Measurements from ENCODE around the gene POU4F2. TPM values are rescaled to one million over a fixed set of nuclear protein-coding genes. Genes with fewer than 3 reads are reported as not detected.

The POU4F2 gene
- total RNA-seq, 4 donors from 2014 or later: not detected

GRCh38 chr4:146633471-146633800 lies 5.3 kb upstream of the POU4F2 start:
- no peak for DNase-seq (ENCODE audit: low spot score in 2 of 2)
- Histone ChIP-seq H3K4me1 (peaks cover 5% of the 10 kb centered on the region), H3K9me3 (no peaks in the 10 kb centered on the region), H3K36me3 (no peaks in the 10 kb centered on the region), H3K27ac (no peak overlapping the region), H3K4me3 (no peak overlapping the region), H3K27me3 (peaks cover 72% of the 10 kb centered on the region)
- WGBS: 3% methylated on average over 7 of the region's 7 CpGs
- TF ChIP-seq POLR2A (IDR thresholded peaks at IDR 0.05): no peak
- no peak for TF ChIP-seq POLR2AphosphoS5 (IDR thresholded peaks at IDR 0.05)
- TF ChIP-seq CTCF (IDR thresholded peaks at IDR 0.05): no peak
- no peak for TF ChIP-seq EP300 (IDR thresholded peaks at IDR 0.05)

- H3K4me1 ChIP-seq: peaks cover 17% of the 10 kb centered on the region
- TF ChIP-seq EP300 (IDR thresholded peaks at IDR 0.05) (no peak), POLR2AphosphoS5 (IDR thresholded peaks at IDR 0.05) (no peak), POLR2A (IDR thresholded peaks at IDR 0.05) (no peak), CTCF (IDR thresholded peaks at IDR 0.05) (no peak)
- no peaks in the 10 kb centered on the region for H3K9me3 ChIP-seq
- DNase-seq (ENCODE audit: low spot score in 2 of 2): no peak
- H3K36me3 ChIP-seq: no peaks in the 10 kb centered on the region
- H3K27ac ChIP-seq: no peak overlapping the region
- H3K27me3 ChIP-seq: peaks cover 80% of the 10 kb centered on the region
- H3K4me3 ChIP-seq: no peak overlapping the region
- WGBS: 5% methylated on average over 7 of the region's 7 CpGs
Observed at GRCh38 chr4:146634825-146635224, 3.9 kb upstream of the POU4F2 start.

DNA sequence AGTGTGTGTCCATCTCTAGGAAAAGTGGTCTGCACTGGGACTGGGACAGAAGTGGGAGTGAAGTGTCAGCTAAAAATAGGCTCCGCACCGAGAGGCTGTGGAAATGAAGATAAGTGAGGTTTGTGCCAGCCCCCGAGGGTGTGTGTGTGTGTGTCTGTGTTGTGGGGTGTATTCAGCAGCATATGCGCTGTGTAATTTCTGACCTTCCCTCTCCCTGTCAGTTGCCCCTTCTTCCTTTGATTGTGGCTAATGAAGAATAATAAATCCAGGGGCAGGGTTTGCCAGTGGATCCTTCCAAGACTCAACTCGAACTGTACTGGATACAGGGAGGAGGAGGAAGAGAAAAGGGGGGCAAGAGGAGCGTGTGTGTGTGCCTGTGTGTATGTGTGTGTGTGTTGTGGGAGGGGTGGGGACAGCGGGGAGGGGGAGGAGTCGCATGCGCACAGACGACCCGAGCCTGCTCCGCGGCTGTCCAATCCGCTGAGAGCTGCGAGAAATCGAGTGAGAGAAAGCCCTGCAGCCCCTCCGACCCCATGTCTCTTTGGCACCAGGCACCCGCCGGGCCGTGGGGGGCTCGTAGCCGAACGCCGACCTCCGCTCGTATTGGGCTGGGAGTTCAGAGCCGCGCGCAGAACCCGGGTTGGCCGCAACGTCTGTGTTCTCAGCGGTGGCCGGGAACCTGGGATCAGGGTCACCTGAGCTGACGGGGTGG lies 916 bp upstream of the POU4F2 start:
- Histone ChIP-seq H3K4me3 (peak overlapping the region; percentile 41), H3K27me3 (peaks cover 100% of the 10 kb centered on the region), H3K27ac (no peak overlapping the region), H3K4me1 (peaks cover 23% of the 10 kb centered on the region), H3K36me3 (no peaks in the 10 kb centered on the region), H3K9me3 (no peaks in the 10 kb centered on the region)
- no peak for DNase-seq (ENCODE audit: low spot score in 2 of 2)
- 4% methylated on average over 18 of the region's 35 CpGs for WGBS
- TF ChIP-seq POLR2AphosphoS5 (IDR thresholded peaks at IDR 0.05) (no peak), POLR2A (IDR thresholded peaks at IDR 0.05) (no peak), EP300 (IDR thresholded peaks at IDR 0.05) (no peak), CTCF (IDR thresholded peaks at IDR 0.05) (no peak)

DNA sequence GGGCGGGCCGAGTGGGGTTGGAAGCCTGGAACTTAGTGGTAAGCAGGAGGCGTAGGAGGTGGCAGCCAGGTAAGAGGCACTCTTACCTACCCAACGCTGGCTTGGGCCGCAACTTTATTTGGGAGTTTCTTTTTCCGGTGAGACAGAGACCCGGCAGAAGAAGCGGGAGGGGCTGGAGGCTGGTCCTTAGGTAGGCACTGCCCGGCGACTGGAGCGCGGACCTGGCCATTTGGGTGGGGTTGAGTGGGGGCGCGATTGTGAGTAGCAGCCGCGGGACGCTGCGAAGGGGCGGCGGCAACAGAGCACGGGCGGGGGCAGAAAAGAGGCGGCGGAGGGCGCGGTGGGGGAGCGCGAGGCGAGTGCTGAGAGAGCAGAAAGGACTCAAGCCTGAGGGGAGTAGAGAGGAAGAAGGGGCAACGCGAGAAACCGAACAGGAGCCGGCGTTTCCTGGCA lies 334 bp upstream of the POU4F2 start:
- peaks cover 23% of the 10 kb centered on the region for H3K4me1 ChIP-seq
- DNase-seq (ENCODE audit: low spot score in 2 of 2): no peak
- H3K27ac ChIP-seq: no peak overlapping the region
- H3K36me3 ChIP-seq: no peaks in the 10 kb centered on the region
- TF ChIP-seq POLR2AphosphoS5 (IDR thresholded peaks at IDR 0.05) (no peak), EP300 (IDR thresholded peaks at IDR 0.05) (no peak), CTCF (IDR thresholded peaks at IDR 0.05) (no peak), POLR2A (IDR thresholded peaks at IDR 0.05) (no peak)
- H3K27me3 ChIP-seq: peaks cover 98% of the 10 kb centered on the region
- 3% methylated on average over 34 of the region's 34 CpGs for WGBS
- no peaks in the 10 kb centered on the region for H3K9me3 ChIP-seq
- H3K4me3 ChIP-seq: peak overlapping the region; percentile 41

DNA sequence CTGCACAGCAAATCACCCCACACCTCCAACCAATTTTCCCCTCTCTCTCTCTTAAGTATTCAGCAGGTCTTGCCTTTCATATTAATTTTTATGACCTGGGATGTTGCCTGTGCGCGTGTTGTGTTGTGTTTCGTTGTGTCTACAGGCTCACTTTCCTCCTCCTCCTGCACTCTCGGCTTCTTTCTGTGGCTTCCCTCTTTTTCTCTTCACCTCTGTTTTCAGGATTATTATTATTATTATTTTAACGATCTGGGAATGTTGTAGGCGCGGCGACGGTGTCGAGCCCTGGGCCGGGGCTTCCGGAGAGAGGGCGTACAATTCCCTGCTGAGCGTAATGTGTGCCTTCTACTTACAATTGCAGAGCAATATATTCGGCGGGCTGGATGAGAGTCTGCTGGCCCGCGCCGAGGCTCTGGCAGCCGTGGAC lies 826 bp downstream of the POU4F2 start:
- H3K36me3 ChIP-seq: no peaks in the 10 kb centered on the region
- peaks cover 96% of the 10 kb centered on the region for H3K27me3 ChIP-seq
- H3K9me3 ChIP-seq: no peaks in the 10 kb centered on the region
- peak overlapping the region; percentile 41 for H3K4me3 ChIP-seq
- 3% methylated on average over 19 of the region's 20 CpGs for WGBS
- no peak overlapping the region for H3K27ac ChIP-seq
- H3K4me1 ChIP-seq: peaks cover 23% of the 10 kb centered on the region
- TF ChIP-seq POLR2A (IDR thresholded peaks at IDR 0.05): no peak
- no peak for TF ChIP-seq EP300 (IDR thresholded peaks at IDR 0.05)
- TF ChIP-seq CTCF (IDR thresholded peaks at IDR 0.05): no peak
- no peak for TF ChIP-seq POLR2AphosphoS5 (IDR thresholded peaks at IDR 0.05)
- DNase-seq (ENCODE audit: low spot score in 2 of 2): no peak
